ENCODE results near the gene FOXP3.

DNA sequence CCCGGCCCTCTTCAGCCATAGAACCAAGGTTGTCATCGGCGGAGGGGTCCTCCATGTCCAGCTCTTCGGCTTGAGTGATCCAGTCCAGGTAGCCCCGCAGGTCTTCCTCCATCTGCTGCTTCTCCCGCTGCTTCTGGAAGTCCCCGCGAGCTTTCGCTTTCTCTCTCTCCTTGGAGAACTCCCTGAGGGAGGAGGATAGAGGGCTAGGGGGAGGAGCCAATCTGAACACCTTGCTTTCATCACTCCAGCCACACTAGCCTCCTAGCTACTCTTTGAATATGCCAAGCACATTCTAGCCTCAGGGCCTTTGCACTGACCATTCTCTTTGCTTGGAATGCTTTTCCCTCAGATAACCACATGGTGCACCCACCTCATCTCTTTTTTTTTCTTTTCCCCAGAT, 37.6 kb downstream of the FOXP3 start:
- TF ChIP-seq, protein P1, sequence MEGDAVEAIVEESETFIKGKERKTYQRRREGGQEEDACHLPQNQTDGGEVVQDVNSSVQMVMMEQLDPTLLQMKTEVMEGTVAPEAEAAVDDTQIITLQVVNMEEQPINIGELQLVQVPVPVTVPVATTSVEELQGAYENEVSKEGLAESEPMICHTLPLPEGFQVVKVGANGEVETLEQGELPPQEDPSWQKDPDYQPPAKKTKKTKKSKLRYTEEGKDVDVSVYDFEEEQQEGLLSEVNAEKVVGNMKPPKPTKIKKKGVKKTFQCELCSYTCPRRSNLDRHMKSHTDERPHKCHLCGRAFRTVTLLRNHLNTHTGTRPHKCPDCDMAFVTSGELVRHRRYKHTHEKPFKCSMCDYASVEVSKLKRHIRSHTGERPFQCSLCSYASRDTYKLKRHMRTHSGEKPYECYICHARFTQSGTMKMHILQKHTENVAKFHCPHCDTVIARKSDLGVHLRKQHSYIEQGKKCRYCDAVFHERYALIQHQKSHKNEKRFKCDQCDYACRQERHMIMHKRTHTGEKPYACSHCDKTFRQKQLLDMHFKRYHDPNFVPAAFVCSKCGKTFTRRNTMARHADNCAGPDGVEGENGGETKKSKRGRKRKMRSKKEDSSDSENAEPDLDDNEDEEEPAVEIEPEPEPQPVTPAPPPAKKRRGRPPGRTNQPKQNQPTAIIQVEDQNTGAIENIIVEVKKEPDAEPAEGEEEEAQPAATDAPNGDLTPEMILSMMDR (IDR thresholded peaks at IDR 0.05) = no peak
- TF ChIP-seq POLR2A (IDR thresholded peaks at IDR 0.05) (no peak), EP300 (IDR thresholded peaks at IDR 0.05) (no peak)
